ENCODE measurements around the gene KLRF2. TPM values are rescaled to one million over a fixed set of nuclear protein-coding genes. Genes with fewer than 3 reads are reported as not detected.
A peak's percentile ranks its signal among the peaks of the same experiment; 100 is the strongest.

Gene KLRF2
- polyA plus RNA-seq (2011; rRNA removed) (not detected in 2 replicates), polyA plus RNA-seq (2017; fragmentation: RNase III; extraction: RNeasy Plus Mini Kit Qiagen cat#74134 plus additional on column Dnase treatment) (not detected in 3 replicates), polyA minus RNA-seq (2011; rRNA and poly(A)+ RNA removed) (not detected in 2 replicates)
- not detected in 2 replicates for polyA plus RNA-seq (2012; cell fraction: cytosol; rRNA removed)
- not detected in 2 replicates for polyA plus RNA-seq (2012; cell fraction: nucleus; rRNA removed)

DNA sequence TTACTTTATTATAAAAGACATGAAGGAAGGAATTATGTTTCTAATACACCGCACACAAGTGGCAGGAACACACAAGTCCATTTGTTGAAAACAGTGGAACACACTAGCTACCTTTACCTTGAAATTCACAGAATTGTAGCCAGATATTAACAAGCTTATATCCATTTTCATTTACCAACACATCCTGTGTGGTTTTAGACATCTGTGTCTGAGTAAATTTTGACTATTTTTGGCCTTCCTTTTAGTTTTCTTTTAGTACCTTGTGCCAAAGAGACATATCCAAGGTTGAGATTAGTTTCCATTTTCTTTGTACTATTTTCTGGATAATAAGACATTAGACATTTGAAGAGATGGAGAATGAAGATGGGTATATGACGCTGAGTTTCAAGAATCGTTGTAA is at the start of gene KLRF2:
Gene KLRF2, plus strand, starts transcription at position 244 of the 400 bp plus-strand sequence. Its CDS starts 107 bp downstream, at position 351.
- Histone ChIP-seq H3K4me1 (no peaks in the 10 kb centered on the region), H3K4me3 (no peak within 1 kb of the TSS), H3K4me2 (no peak within 1 kb of the TSS), H3K9me3 (no peaks in the 10 kb centered on the region), H3K27ac (no peak within 1 kb of the TSS)
- DNase-seq (ENCODE audit: low read depth in 1 of 2, low spot score in 1 of 2) (no peak), ATAC-seq (no peak), FAIRE-seq (no peak)
- TF ChIP-seq EHMT2 (IDR thresholded peaks at IDR 0.05; ENCODE audit: low read depth), result no peak
- no peak for TF ChIP-seq CHD2 (IDR thresholded peaks at IDR 0.05; ENCODE audit: low read length, partially characterized antibody)
- TF ChIP-seq RCOR1 (IDR thresholded peaks at IDR 0.05; ENCODE audit: low read depth, low read length), result no peak
- no peak for TF ChIP-seq MAX (IDR thresholded peaks at IDR 0.05)
- no peak for TF ChIP-seq RNF2 (IDR thresholded peaks at IDR 0.05; ENCODE audit: borderline replicate concordance, low read depth)
- no peak for TF ChIP-seq FOSB (CRISPR knock-in tag; IDR thresholded peaks at IDR 0.05)
- no peak for TF ChIP-seq SREBF2 (IDR thresholded peaks at IDR 0.05)
- TF ChIP-seq GATA3 (IDR thresholded peaks at IDR 0.05; ENCODE audit: borderline replicate concordance), result no peak
- no peak for TF ChIP-seq KDM5A (IDR thresholded peaks at IDR 0.05)
- no peak for TF ChIP-seq ZFP36 (IDR thresholded peaks at IDR 0.05; ENCODE audit: borderline replicate concordance, partially characterized antibody)
- no peak for TF ChIP-seq TFCP2L1 (CRISPR knock-in tag; IDR thresholded peaks at IDR 0.05)
- TF ChIP-seq JUNB (IDR thresholded peaks at IDR 0.05), result no peak
- no peak for TF ChIP-seq POLR2AphosphoS2 (conservative IDR thresholded peaks at IDR 0.05; ENCODE audit: low read length)
- no peak for TF ChIP-seq NFE2L2 (conservative IDR thresholded peaks at IDR 0.05; ENCODE audit: low read length)
- no peak for TF ChIP-seq BHLHE40 (IDR thresholded peaks at IDR 0.05; ENCODE audit: low read depth, low read length)
- no peak for TF ChIP-seq ESRRA (IDR thresholded peaks at IDR 0.05; ENCODE audit: borderline replicate concordance, low read length)
- TF ChIP-seq TP53 (CRISPR knock-in tag; IDR thresholded peaks at IDR 0.05), result no peak
- TF ChIP-seq, protein P1, sequence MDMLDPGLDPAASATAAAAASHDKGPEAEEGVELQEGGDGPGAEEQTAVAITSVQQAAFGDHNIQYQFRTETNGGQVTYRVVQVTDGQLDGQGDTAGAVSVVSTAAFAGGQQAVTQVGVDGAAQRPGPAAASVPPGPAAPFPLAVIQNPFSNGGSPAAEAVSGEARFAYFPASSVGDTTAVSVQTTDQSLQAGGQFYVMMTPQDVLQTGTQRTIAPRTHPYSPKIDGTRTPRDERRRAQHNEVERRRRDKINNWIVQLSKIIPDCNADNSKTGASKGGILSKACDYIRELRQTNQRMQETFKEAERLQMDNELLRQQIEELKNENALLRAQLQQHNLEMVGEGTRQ (IDR thresholded peaks at IDR 0.05), result no peak
- no peak for TF ChIP-seq ATOH8 (CRISPR knock-in tag; IDR thresholded peaks at IDR 0.05; ENCODE audit: low read depth)
- ChIA-PET POLR2A (no interaction called here), CTCF (no interaction called here)
- WGBS (ENCODE audit: missing lambda C conversion rate), result 76% methylated on average over 3 of the region's 3 CpGs

DNA sequence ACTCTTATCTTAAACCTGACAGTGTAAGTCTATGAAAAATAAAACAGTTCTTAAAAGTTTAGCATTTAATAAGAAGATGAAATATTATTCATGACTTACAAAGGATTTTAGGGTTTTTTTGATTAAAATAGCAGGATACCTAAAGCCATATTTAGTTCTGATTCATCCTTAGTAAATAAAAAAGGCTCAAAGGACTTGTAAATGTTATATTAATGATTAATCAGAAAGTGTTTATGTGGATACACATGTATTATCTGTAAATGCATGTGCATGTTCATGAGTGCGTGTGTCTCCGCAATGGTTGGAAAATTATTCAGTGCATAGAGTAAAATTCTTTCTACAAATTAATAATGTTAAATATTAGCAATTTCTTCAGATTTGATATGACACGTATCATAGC is 49.6 kb upstream of the KLRF2 start:
- TF ChIP-seq RAD21 (conservative IDR thresholded peaks at IDR 0.05 in 1 of 2, IDR thresholded peaks at IDR 0.05 in 1 of 2), result no peak
- TF ChIP-seq MYC (IDR thresholded peaks at IDR 0.05; ENCODE audit: borderline replicate concordance, low read length), result no peak
- TF ChIP-seq RCOR1 (IDR thresholded peaks at IDR 0.05; ENCODE audit: low read depth, low read length), result no peak
- TF ChIP-seq ZNF302 (CRISPR knock-in tag; IDR thresholded peaks at IDR 0.05), result no peak

GRCh38 chr12:9843407-9843806 is 37.9 kb upstream of the KLRF2 start:
- Histone ChIP-seq H3K9me3 (no peaks in the 10 kb centered on the region), H3K4me1 (no peaks in the 10 kb centered on the region), H3K4me2 (no peak overlapping the region), H3K4me3 (no peak overlapping the region), H3K27ac (no peak overlapping the region)
- CTCF ChIA-PET, result no interaction called here
- no peak for TF ChIP-seq HDAC2 (IDR thresholded peaks at IDR 0.05)
- TF ChIP-seq PBX3 (IDR thresholded peaks at IDR 0.05), result no peak
- ATAC-seq (no peak), DNase-seq (ENCODE audit: low read depth in 1 of 2, low spot score in 1 of 2) (no peak), FAIRE-seq (no peak)
- POLR2A ChIA-PET, result interaction anchor here (0.6 kb wide), 1 partner anchor 1128 kb away, joined by 3 read pairs; no protein-coding TSS in a partner anchor
- 22% methylated on average over 3 of the region's 3 CpGs for WGBS (ENCODE audit: missing lambda C conversion rate)

More for the DNA sequence above, 49.6 kb upstream of the KLRF2 start:
- CTCF ChIA-PET, result no interaction called here
- H3K27ac ChIP-seq, result no peak overlapping the region
- POLR2A ChIA-PET, result no interaction called here
- no peak for ATAC-seq
- peak; percentile 13 for FAIRE-seq
- no peak for DNase-seq (ENCODE audit: low read depth in 1 of 2, low spot score in 1 of 2)
- no peaks in the 10 kb centered on the region for H3K9me3 ChIP-seq
- H3K4me2 ChIP-seq, result 0 out of 3 replicates have a peak overlapping the region, but pooled peaks have one; percentile 4
- 47% methylated on average over 3 of the region's 3 CpGs for WGBS (ENCODE audit: missing lambda C conversion rate)
- peaks cover 6% of the 10 kb centered on the region; the same call in 2 of the 3 replicates for H3K4me1 ChIP-seq
- no peak overlapping the region for H3K4me3 ChIP-seq
